HAP-1 (cell line): Measurements from ENCODE around the gene NEK10.
A peak's percentile ranks its signal among the peaks of the same experiment; 100 is the strongest.
"Not testable (repeated sequence)": the region's sequence is repeated elsewhere in the genome, so short reads cannot be mapped to it uniquely, and the experiment has no call there.

Source experiments
- DNase-seq, 2 experiments: peaks; one replicate each; pipeline ENCODE4 v3.0.0-alpha.2; 2016 to 2020; ENCODE audit warnings: low spot score in 2 of 2
- H3K27me3 ChIP-seq: fragments of 250-450 bp; sonication (Bioruptor Pico); 2 replicates; pipeline ENCODE4 v1.5.1; 2020; ENCODE audit warnings: low read depth, mild to moderate bottlenecking, moderate library complexity
- H3K36me3 ChIP-seq: fragments of 250-450 bp; sonication (Bioruptor Pico); replicated peaks from 2 replicates; pipeline ENCODE4 v1.5.1; 2020; ENCODE audit warnings: mild to moderate bottlenecking
- H3K4me1 ChIP-seq: fragments of 250-450 bp; sonication (Bioruptor Pico); 2 replicates; pipeline ENCODE4 v1.5.1; 2020; ENCODE audit warnings: mild to moderate bottlenecking
- H3K4me3 ChIP-seq: fragments of 250-450 bp; sonication (Bioruptor Pico); 2 replicates; pipeline ENCODE4 v1.5.1; 2020; ENCODE audit warnings: mild to moderate bottlenecking, moderate library complexity
- H3K9me3 ChIP-seq: fragments of 250-450 bp; sonication (Bioruptor Pico); 2 replicates; pipeline ENCODE4 v1.5.1; 2020; ENCODE audit warnings: mild to moderate bottlenecking, moderate library complexity
- in situ Hi-C: fragments of 300-500 bp; cut with MboI; formaldehyde crosslinking; loops from 3 replicates; pipeline ENCODE4 v1.14.3; 2020; ENCODE audit warnings: low sequenced_read_pairs, inconsistent platforms, mixed read lengths

The NEK10 gene

GRCh38 chr3:27368831-27369607 is at the start of gene NEK10:
Gene NEK10 (minus strand): TSS chr3:27369383. CDS start chr3:27352882, 16,501 bp downstream.
- Histone ChIP-seq H3K9me3 (no peaks in the 10 kb centered on the region), H3K27me3 (no peaks in the 10 kb centered on the region), H3K4me1 (no peaks in the 10 kb centered on the region; the same call in 1 of the 2 replicates), H3K4me3 (peak within 1 kb of the TSS; percentile 53), H3K36me3 (no peaks in the 10 kb centered on the region)
- DNase-seq: peak; percentile 86 to 94
- in situ Hi-C loops: no loop called here

GRCh38 chr3:27415202-27415601 is 46.0 kb upstream of the NEK10 start:
- Histone ChIP-seq H3K4me3 (no peak overlapping the region), H3K36me3 (peaks cover 35% of the 10 kb centered on the region), H3K4me1 (no peaks in the 10 kb centered on the region), H3K27me3 (no peaks in the 10 kb centered on the region), H3K9me3 (no peaks in the 10 kb centered on the region)
- in situ Hi-C loops: no loop called here
- DNase-seq: no peak

GRCh38 chr3:27392950-27393679 is 23.9 kb upstream of the NEK10 start:
- Histone ChIP-seq H3K9me3 (no peaks in the 10 kb centered on the region), H3K4me1 (no peaks in the 10 kb centered on the region), H3K36me3 (peaks cover 13% of the 10 kb centered on the region), H3K27me3 (no peaks in the 10 kb centered on the region), H3K4me3 (no peak overlapping the region)
- in situ Hi-C loops: no loop called here
- DNase-seq: no peak

- H3K4me1 ChIP-seq, H3K27me3 ChIP-seq, in situ Hi-C loops, H3K4me3 ChIP-seq, DNase-seq, H3K9me3 ChIP-seq: not testable (repeated sequence)
- H3K36me3 ChIP-seq: peaks cover 12% of the 10 kb centered on the region
Measured at GRCh38 chr3:27392414-27392813, 23.2 kb upstream of the NEK10 start.

- no peaks in the 10 kb centered on the region for H3K9me3 ChIP-seq
- H3K27me3 ChIP-seq: no peaks in the 10 kb centered on the region
- no peak for DNase-seq
- peaks cover 12% of the 10 kb centered on the region for H3K36me3 ChIP-seq
- no peak overlapping the region for H3K4me3 ChIP-seq
- in situ Hi-C loops: no loop called here
- H3K4me1 ChIP-seq: no peaks in the 10 kb centered on the region
Measured at GRCh38 chr3:27391796-27392195, 22.6 kb upstream of the NEK10 start.

- in situ Hi-C loops: no loop called here
- H3K9me3 ChIP-seq: no peaks in the 10 kb centered on the region
- H3K36me3 ChIP-seq: peaks cover 18% of the 10 kb centered on the region
- H3K27me3 ChIP-seq: no peaks in the 10 kb centered on the region
- no peaks in the 10 kb centered on the region for H3K4me1 ChIP-seq
- H3K4me3 ChIP-seq: no peak overlapping the region
- DNase-seq: no peak
Measured at GRCh38 chr3:27387625-27388024, 18.4 kb upstream of the NEK10 start.

GRCh38 chr3:27385504-27385903 is 16.3 kb upstream of the NEK10 start:
- in situ Hi-C loops: no loop called here
- DNase-seq: no peak
- H3K4me3 ChIP-seq: no peak overlapping the region
- no peaks in the 10 kb centered on the region for H3K27me3 ChIP-seq
- no peaks in the 10 kb centered on the region for H3K4me1 ChIP-seq
- H3K9me3 ChIP-seq: no peaks in the 10 kb centered on the region
- peaks cover 21% of the 10 kb centered on the region for H3K36me3 ChIP-seq

- no peak overlapping the region for H3K4me3 ChIP-seq
- H3K36me3 ChIP-seq: peaks cover 20% of the 10 kb centered on the region
Measured at GRCh38 chr3:27384191-27384590, 15.0 kb upstream of the NEK10 start.

GRCh38 chr3:27380433-27381357 is 11.5 kb upstream of the NEK10 start:
- Histone ChIP-seq H3K4me3 (no peak overlapping the region), H3K4me1 (peaks cover 14% of the 10 kb centered on the region), H3K9me3 (no peaks in the 10 kb centered on the region), H3K36me3 (peaks cover 21% of the 10 kb centered on the region), H3K27me3 (no peaks in the 10 kb centered on the region)
- no peak for DNase-seq
- in situ Hi-C loops: no loop called here

More at GRCh38 chr3:27384191-27384590, 15.0 kb upstream of the NEK10 start:
- no peaks in the 10 kb centered on the region for H3K27me3 ChIP-seq
- in situ Hi-C loops: no loop called here
- no peak for DNase-seq
- H3K9me3 ChIP-seq: no peaks in the 10 kb centered on the region
- H3K4me1 ChIP-seq: peaks cover 2% of the 10 kb centered on the region

- in situ Hi-C loops: no loop called here
- Histone ChIP-seq H3K4me3 (no peak overlapping the region), H3K36me3 (peaks cover 14% of the 10 kb centered on the region), H3K27me3 (no peaks in the 10 kb centered on the region), H3K9me3 (no peaks in the 10 kb centered on the region), H3K4me1 (peaks cover 14% of the 10 kb centered on the region)
- DNase-seq: peak in 1 of 2 experiments; percentile 98
Measured at GRCh38 chr3:27378331-27378730, 9.1 kb upstream of the NEK10 start.

- Histone ChIP-seq H3K27me3 (no peaks in the 10 kb centered on the region), H3K4me1 (peaks cover 14% of the 10 kb centered on the region), H3K36me3 (peaks cover 4% of the 10 kb centered on the region; the same call in 1 of the 2 replicates), H3K9me3 (no peaks in the 10 kb centered on the region), H3K4me3 (no peak overlapping the region)
- in situ Hi-C loops: no loop called here
- DNase-seq: no peak
Measured at GRCh38 chr3:27376109-27376772, 7.1 kb upstream of the NEK10 start.

GRCh38 chr3:27366062-27366591 is 3.1 kb downstream of the NEK10 start:
- DNase-seq: no peak
- H3K27me3 ChIP-seq: no peaks in the 10 kb centered on the region
- H3K4me3 ChIP-seq: no peak overlapping the region
- no peaks in the 10 kb centered on the region for H3K36me3 ChIP-seq
- no peaks in the 10 kb centered on the region for H3K9me3 ChIP-seq
- no peaks in the 10 kb centered on the region; the same call in 1 of the 2 replicates for H3K4me1 ChIP-seq
- in situ Hi-C loops: no loop called here
